NCI-H524 (cell line): ENCODE measurements around the gene QPRT.
"Not testable (repeated sequence)": the region's sequence is repeated elsewhere in the genome, so short reads cannot be mapped to it uniquely, and the experiment has no call there.

ENCODE experiments used
- DNase-seq, 2 experiments: peaks; one replicate each; lab custom pipeline; 2025; lab: John Stamatoyannopoulos, UW

Gene QPRT

GRCh38 chr16:29746518-29746917 lies 67.5 kb downstream of the QPRT start:
- DNase-seq: not testable (repeated sequence)
